Embryonic facial prominence (tissue), 1 donor: ENCODE measurements around the gene NUFIP2.
"Not testable (repeated sequence)": the region's sequence is repeated elsewhere in the genome, so short reads cannot be mapped to it uniquely, and the experiment has no call there.

ENCODE experiments used
- DNase-seq: peaks from one replicate; pipeline ENCODE4 v3.0.0-alpha.2; 2016; ENCODE audit errors: extremely low spot score

The NUFIP2 gene

DNA sequence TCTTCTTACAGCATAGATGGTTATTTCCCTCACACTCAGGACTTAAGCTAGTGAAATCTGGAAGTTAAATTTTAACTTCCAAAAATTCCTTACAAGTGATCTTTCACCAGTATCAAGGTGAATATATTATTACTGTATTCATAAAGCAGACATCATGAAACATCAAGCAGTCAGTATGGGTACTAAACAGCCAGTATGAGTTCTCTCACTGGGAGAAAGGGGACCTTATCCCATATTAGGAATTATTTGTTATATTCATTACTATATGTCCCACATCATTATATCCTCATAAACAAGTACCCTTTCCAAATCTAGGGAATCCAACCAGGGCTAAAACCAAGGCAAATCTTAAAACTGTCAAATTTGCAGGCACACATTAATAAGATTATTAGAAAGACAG lies 15.3 kb downstream of the NUFIP2 start:
- DNase-seq: no peak

GRCh38 chr17:29273924-29274323 lies 20.0 kb downstream of the NUFIP2 start:
- DNase-seq: no peak

- DNase-seq: not testable (repeated sequence)
Measured at GRCh38 chr17:29271980-29272379, 22.0 kb downstream of the NUFIP2 start.

GRCh38 chr17:29263916-29264315 lies 30.0 kb downstream of the NUFIP2 start:
- DNase-seq: no peak

- DNase-seq: no peak
Measured at GRCh38 chr17:29257756-29258155, 36.2 kb downstream of the NUFIP2 start.

- no peak for DNase-seq
Measured at GRCh38 chr17:29256735-29257466, 37.0 kb downstream of the NUFIP2 start.

DNA sequence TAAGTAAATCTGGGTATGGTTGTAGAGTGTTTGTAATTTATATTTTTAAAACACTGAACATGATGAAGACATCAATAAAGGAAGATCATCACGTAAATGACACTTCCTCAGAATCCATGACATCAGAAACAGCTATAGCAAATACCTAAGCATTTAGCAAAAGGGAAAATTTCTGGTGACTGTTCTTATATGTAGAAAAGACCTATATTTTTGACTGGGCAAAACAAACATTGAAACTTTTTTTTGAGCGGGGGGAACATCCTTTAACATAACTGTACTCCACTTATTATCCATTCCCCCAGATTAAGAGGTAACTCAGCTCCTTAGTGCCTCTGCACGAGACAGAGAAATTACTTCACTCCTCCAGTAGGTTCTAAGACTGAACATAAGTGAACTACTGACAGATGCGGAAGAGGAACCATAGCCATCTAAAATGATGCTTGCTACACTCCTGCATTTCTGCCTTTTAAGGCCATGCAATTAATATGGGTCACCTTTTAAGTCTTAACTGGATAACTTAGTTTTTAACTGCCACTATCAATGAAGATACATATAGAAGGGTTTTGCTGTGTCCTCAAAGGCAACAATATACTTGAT lies 37.9 kb downstream of the NUFIP2 start:
- DNase-seq: no peak

- no peak for DNase-seq
Measured at GRCh38 chr17:29253037-29253436, 40.9 kb downstream of the NUFIP2 start.

GRCh38 chr17:29252101-29252791 lies 41.7 kb downstream of the NUFIP2 start:
- no peak for DNase-seq

GRCh38 chr17:29251184-29251583 lies 42.8 kb downstream of the NUFIP2 start:
- no peak for DNase-seq

DNA sequence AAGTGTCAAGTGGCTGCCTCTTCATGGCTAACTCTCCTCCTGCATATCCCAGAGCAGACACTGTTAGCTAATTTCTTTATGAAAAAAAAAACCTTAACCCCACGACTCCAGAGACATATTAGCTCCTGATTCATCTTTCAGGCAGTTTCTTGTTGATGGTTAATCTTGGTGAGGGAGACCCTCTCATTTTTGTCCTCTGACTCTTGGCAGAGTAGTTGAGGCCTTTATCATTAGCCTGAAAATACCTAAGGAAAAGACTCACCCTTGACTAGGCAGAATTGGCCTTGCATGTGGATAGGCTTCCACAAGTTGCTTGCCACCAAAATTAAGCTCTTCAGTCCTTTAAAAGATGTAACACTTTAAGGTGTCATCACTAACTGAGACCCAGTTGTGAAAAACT lies 43.3 kb downstream of the NUFIP2 start:
- DNase-seq: no peak

DNA sequence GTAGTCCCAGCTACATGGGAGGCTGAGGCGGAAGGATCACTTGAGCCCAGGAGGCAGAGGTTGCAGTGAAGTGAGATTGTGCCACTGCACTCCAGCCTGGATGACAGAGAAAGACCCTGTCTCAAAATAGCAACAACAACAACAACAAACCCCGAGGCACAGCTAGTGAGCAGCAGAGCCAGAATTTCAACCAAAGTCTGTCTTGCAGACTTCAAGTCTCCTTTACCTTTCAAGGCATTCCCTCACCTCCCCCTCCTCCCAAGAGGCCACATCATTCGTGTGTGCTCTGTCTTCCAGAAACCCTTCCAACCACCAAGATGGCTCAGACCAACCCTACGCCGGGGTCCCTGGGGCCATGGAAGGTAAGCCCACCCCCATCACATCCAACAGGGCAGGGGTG lies 45.1 kb downstream of the NUFIP2 start:
- DNase-seq: no peak

DNA sequence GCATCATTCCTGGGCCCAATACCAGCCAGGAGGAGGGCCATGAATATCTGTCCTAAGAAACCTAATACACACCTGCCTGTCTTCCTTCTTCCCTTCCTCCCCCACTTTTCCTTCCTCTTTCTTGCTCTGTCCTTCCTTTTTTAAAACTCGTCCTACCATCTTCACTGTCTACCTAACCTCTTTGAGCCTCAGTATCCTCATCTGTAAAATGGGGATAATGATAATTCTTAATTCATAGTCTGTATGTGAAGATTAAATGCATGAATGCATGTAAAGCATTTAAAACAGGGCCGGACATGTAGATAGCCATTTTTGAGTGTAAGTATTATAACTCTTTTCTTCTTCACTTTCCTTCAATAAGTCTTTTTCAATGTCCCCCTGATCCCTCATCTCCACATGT lies 46.7 kb downstream of the NUFIP2 start:
- DNase-seq: no peak

GRCh38 chr17:29246628-29247027 lies 47.3 kb downstream of the NUFIP2 start, which contains the start of gene CRYBA1:
CRYBA1 (plus strand) TSS chr17:29246859; CDS start chr17:29246864, 5 bp downstream.
- no peak for DNase-seq

GRCh38 chr17:29245401-29245800 lies 48.5 kb downstream of the NUFIP2 start:
- DNase-seq: no peak

- no peak for DNase-seq
Measured at GRCh38 chr17:29243792-29244191, 50.2 kb downstream of the NUFIP2 start.

GRCh38 chr17:29242790-29243189 lies 51.2 kb downstream of the NUFIP2 start:
- no peak for DNase-seq

- DNase-seq: no peak
Measured at GRCh38 chr17:29242051-29242450, 51.9 kb downstream of the NUFIP2 start.

DNA sequence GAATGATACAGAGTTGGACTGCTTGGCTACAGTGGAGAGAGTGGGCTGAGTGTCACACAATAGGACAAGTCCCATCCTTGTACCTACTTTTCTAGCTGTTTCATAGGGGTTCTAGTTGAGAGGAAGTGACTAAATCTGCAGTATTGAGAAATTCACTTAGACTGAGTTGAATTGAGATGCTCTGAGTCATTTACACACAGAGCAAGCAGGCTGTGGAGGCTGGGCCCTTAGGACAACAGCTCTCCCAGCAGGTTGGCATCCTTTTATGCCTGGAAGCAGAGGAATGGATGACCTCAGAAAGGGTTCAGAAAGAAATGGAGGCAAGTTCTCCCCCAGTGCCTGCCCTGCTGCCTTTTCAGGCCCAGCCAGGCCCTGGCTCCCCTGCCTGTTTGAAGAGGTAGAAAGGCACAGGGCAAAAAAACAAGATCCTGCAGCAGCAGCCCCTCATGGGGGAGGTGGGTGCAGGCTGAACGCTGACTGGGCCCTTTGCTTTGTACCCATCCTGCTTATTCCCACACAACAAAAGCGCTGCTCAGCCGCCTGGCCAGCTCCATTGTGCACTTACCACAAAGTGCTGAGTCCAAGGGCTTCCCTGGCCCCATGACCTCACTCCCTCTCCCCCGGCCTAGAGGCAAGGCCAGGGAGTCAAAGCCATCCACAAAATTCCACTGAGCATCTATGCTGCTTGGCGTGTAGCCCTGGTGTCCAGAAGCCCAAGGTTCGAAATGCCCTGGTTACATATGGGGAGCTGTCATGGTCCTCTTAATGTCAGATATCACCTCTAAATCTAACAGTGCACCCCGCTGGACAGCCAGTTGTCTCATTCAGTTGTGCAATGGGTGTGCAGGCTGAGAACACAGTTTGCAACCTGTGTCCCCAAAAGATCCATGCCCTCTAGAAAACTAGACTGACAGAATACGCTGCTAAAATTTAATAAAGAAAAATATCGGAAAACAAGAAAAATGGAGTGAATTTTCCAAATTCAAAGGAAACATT lies 52.7 kb downstream of the NUFIP2 start:
- no peak for DNase-seq

- DNase-seq: no peak
Measured at GRCh38 chr17:29240477-29240876, 53.5 kb downstream of the NUFIP2 start.

DNA sequence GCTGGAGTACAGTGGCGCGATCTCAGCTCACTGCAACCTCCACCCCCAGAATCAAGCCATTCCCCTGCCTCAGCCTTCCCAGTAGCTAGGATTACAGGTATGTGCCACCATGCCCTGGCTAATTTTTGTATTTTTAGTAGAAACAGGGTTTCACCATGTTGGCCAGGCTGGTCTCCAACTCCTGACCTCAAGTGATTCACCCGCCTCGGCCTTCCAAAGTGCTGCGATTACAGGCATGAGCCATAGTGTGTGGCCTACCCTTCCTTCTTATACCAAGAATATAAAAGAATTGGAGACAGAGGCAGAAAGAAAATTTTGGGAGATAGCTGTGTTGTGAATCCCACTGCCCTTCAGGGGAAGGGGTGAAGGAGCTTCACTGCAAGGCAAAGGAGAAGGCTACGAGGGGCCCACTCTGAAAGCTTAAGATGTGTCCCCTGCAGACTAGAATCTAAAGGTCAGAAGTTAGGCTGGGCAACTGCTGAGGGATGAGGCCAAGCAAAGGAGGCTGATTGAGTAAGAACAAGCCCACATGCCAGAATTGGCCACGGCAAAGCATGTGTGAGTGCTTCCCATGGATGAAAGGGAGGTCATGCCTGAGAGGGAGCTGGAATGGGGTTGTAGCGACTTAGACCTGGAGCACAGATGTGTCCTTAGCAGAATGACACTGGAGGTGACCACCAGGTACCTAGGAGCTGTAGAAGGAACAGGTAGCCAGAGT lies 55.7 kb downstream of the NUFIP2 start:
- no peak for DNase-seq
